DOHH2 (cell line): ENCODE data around the gene INPP4B.

ENCODE experiments used
- H3F3A ChIP-seq: fragments of 200-600 bp; sonication (generic), shearing (Covaris generic); 2 replicates; pipeline ENCODE4 v1.6.0; 2016; ENCODE audit warnings: antibody characterized with exemption, mild to moderate bottlenecking; ENCODE audit not compliant: control insufficient read depth, insufficient read depth
- H3K27ac ChIP-seq: fragments of 200-600 bp; sonication (generic); 2 replicates; pipeline ENCODE4 v1.5.1; 2014; ENCODE audit warnings: low read depth, mild to moderate bottlenecking, low read length, moderate library complexity
- H3K27me3 ChIP-seq: fragments of 200-600 bp; sonication (generic); 2 replicates; pipeline ENCODE4 v1.6.1; 2014; ENCODE audit warnings: mild to moderate bottlenecking, low read length, mixed read lengths; ENCODE audit not compliant: control insufficient read depth
- H3K36me3 ChIP-seq: fragments of 200-600 bp; sonication (generic); 2 replicates; pipeline ENCODE4 v1.6.1; 2014; ENCODE audit warnings: mild to moderate bottlenecking, low read length, moderate library complexity, mixed read lengths; ENCODE audit not compliant: control insufficient read depth
- H3K4me1 ChIP-seq: fragments of 200-600 bp; sonication (generic); 2 replicates; pipeline ENCODE4 v1.6.1; 2014; ENCODE audit warnings: mild to moderate bottlenecking, low read length, mixed read lengths; ENCODE audit not compliant: control insufficient read depth
- H3K4me2 ChIP-seq: fragments of 200-600 bp; sonication (generic); 2 replicates; pipeline ENCODE4 v1.6.0; 2014; ENCODE audit warnings: mild to moderate bottlenecking, low read length, moderate library complexity
- H3K4me3 ChIP-seq: fragments of 200-600 bp; sonication (generic); 2 replicates; pipeline ENCODE4 v1.5.1; 2014; ENCODE audit warnings: mild to moderate bottlenecking, low read length, mixed read lengths
- H3K79me2 ChIP-seq: fragments of 200-600 bp; sonication (generic); 2 replicates; pipeline ENCODE4 v1.6.1; 2014; ENCODE audit warnings: mild to moderate bottlenecking, low read length, mixed read lengths; ENCODE audit not compliant: control insufficient read depth
- H3K9me2 ChIP-seq: fragments of 200-600 bp; sonication (generic); replicated peaks from 2 replicates; pipeline ENCODE4 v1.6.1; 2014; ENCODE audit warnings: mild to moderate bottlenecking, low read length, mixed read lengths; ENCODE audit not compliant: control insufficient read depth
- H3K9me3 ChIP-seq: fragments of 200-600 bp; sonication (generic); 2 replicates; pipeline ENCODE4 v1.6.1; 2014; ENCODE audit warnings: antibody characterized with exemption, low read length, mixed read lengths; ENCODE audit not compliant: control insufficient read depth, insufficient read depth
- H4K20me1 ChIP-seq: fragments of 200-600 bp; sonication (generic); 2 replicates; pipeline ENCODE4 v1.6.0; 2014; ENCODE audit warnings: low read depth, mild to moderate bottlenecking, antibody characterized with exemption, low read length, moderate library complexity; ENCODE audit not compliant: control insufficient read depth, insufficient read depth
- CTCF ChIP-seq: fragments of 200-600 bp; sonication (generic); IDR thresholded peaks from one replicate; pipeline ENCODE4 v1.5.1; 2014; ENCODE audit warnings: antibody characterized with exemption, mild to moderate bottlenecking, low read depth, low read length; ENCODE audit not compliant: poor library complexity, severe bottlenecking
- EZH2phosphoT487 ChIP-seq: fragments of 200-600 bp; sonication (generic); IDR thresholded peaks from 2 replicates; pipeline ENCODE4 v1.6.1; 2017; ENCODE audit warnings: borderline replicate concordance, mild to moderate bottlenecking, antibody characterized with exemption, low read length, moderate library complexity, mixed read lengths

The INPP4B gene

DNA sequence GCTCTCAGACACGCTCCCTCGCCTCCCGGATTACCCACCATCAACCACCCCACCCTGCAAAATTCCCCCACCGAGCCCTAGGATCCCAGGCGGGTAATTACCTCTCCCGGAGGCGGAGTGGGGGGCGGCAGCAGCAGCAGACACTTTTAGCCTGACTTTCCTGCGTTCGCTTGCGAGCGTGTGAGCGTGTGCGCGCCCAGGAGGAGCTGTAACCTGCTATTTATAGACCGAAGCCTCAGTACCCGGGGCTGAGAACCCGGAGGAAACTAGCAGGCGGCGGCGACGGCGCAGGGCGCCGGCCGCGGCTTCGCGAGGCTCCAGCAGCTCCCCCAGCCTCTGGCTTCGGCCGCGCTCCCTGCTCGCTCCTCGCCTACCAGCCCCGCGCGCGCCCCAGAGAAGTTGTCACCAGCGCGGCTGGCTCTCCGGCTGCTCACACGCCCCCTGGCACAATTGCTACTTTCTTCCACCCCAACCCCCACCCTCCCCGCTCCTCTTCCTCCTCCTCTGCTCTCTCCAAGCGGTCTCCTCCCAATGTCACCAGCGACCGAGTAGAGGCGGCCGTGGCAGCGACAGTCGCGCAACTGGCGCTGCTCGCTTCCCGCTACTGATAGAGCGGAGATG is at the start of gene INPP4B:
TSS of gene INPP4B (minus strand) at position 194 of the 621 bp plus-strand sequence.
- H3K9me2 ChIP-seq: no peaks in the 10 kb centered on the region
- H3K4me2 ChIP-seq: no peak within 1 kb of the TSS
- H3K79me2 ChIP-seq: no peaks in the 10 kb centered on the region
- no peaks in the 10 kb centered on the region for H3K36me3 ChIP-seq
- TF ChIP-seq CTCF: no peak
- no peak for TF ChIP-seq EZH2phosphoT487
- no peaks in the 10 kb centered on the region for H3K4me1 ChIP-seq
- H3K27ac ChIP-seq: no peak within 1 kb of the TSS
- no peak within 1 kb of the TSS for H3K4me3 ChIP-seq
- H3K9me3 ChIP-seq: no peaks in the 10 kb centered on the region
- H3K27me3 ChIP-seq: peaks cover 44% of the 10 kb centered on the region
- no peaks in the 10 kb centered on the region for H3F3A ChIP-seq
- no peaks in the 10 kb centered on the region for H4K20me1 ChIP-seq

DNA sequence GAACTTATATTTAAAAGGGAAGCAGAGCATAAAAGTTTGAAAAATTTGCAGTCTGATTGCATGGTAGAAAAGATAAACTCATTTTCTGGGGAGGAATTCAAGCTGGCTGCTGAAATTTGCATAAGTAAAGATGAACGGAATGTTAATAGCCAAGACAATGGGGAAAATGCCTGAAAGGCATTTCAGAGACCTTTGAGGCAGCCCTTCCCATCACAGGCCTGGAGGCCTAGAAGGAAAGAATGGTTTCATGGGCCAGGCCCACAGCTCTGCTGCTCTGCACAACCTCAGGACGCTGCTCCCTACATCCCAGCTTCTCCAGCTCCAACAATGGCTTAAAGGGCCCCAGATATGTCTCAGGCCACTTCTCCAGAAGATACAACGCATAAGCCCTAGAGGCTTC is 46.9 kb upstream of the INPP4B start:
- Histone ChIP-seq H3K27ac (no peak overlapping the region), H3K4me3 (no peak overlapping the region), H3K4me2 (no peak overlapping the region), H3K27me3 (no peaks in the 10 kb centered on the region), H3K4me1 (no peaks in the 10 kb centered on the region), H3K79me2 (no peaks in the 10 kb centered on the region), H4K20me1 (no peaks in the 10 kb centered on the region), H3K9me3 (no peaks in the 10 kb centered on the region; the same call in 1 of the 2 replicates), H3K9me2 (no peaks in the 10 kb centered on the region), H3K36me3 (no peaks in the 10 kb centered on the region), H3F3A (no peaks in the 10 kb centered on the region)
- TF ChIP-seq EZH2phosphoT487 (no peak), CTCF (no peak)

GRCh38 chr4:142886566-142886965 is 40.5 kb upstream of the INPP4B start:
- TF ChIP-seq EZH2phosphoT487: no peak
- TF ChIP-seq CTCF: no peak
- Histone ChIP-seq H3K79me2 (no peaks in the 10 kb centered on the region), H3K9me2 (no peaks in the 10 kb centered on the region), H3K27ac (no peak overlapping the region), H3K9me3 (no peaks in the 10 kb centered on the region), H3K4me2 (no peak overlapping the region), H3K36me3 (no peaks in the 10 kb centered on the region), H3K4me3 (no peak overlapping the region), H3K27me3 (0 out of 2 replicates have a peak, but pooled peaks cover 4% of the 10 kb centered on the region), H3F3A (no peaks in the 10 kb centered on the region), H3K4me1 (no peaks in the 10 kb centered on the region), H4K20me1 (no peaks in the 10 kb centered on the region)
